ENCODE measurements around the gene PPP1R12A.

The PPP1R12A gene

DNA sequence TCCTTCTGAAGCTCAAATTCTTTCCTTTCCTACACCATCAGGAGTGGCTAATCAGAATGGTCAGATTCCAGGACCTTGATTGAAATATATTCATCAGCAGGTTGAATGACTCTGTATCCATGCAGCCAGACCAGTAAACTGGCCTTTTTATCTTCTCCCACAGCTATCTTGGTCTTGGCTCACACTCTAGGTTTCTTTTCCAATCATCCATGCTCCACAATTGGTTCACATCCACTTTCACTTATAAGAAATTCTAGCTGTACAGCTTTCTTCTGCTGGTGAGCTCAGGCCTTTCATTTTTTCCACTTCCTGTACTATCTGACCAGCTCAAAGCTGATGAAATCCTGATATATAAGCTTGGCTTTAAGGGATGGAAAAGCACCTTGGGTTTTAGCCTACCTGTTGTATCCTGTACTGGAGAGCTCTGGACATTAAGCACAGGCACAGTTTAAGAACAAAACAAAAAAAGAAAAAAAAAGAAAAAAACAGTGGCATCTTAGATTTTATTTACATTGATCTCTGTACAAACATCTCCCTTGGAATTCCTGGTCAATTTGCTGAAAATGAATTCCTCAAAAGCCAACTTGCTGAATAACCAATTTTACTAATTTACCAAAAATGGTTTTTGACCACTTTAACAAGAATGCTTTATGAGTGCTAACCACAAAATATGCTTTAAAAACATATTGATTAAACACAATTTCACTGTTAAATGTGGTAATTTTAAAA is 152.6 kb downstream of the PPP1R12A start:
- Histone ChIP-seq H3K4me1 (ENCODE audit: control insufficient read depth, insufficient read depth, low read length) (peaks cover 8% of the 10 kb centered on the region), H3K27me3 (replicated peaks; ENCODE audit: control insufficient read depth, insufficient read depth, low read length) (no peaks in the 10 kb centered on the region), H3K9ac (ENCODE audit: low read length) (peak overlapping the region; percentile 37), H3K4me3 (ENCODE audit: low read length) (no peak overlapping the region), H3K9me3 (ENCODE audit: control insufficient read depth, low read length) (no peaks in the 10 kb centered on the region), H3K36me3 (ENCODE audit: control insufficient read depth, insufficient read depth, low read length, severe bottlenecking) (peaks cover 92% of the 10 kb centered on the region)
- DNase-seq (ENCODE audit: low read depth), result peak; percentile 76

DNA sequence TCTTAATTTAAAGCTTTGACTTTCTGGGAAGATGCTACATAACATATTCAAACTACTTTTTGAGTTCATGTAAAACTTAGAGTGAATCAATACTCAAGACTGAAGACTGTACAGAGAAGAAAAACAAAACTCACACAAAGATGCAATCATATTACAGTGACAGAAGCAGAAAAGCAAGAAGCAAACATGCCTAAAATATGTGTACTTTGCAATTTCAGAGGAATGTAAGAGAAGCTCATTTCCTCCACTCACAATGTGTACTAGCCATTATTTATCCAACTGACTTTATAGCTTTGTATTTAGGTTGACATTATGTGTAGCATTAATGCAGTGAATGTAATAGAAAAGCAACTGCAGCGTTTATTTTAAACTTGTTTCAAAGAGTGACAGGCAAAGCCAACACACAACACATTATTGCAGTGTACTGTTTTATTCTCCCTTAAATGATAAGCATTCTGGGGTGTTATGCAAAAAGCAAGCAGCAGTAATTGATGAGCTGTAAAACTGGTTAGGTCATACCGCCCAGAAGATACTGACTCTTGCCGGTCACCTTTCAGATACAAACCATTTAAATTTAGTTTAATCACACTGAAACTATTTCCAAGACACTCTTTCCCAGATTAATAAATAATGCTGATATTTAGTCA is 156.0 kb downstream of the PPP1R12A start:
- Histone ChIP-seq H3K27me3 (replicated peaks; ENCODE audit: control insufficient read depth, insufficient read depth, low read length) (no peaks in the 10 kb centered on the region), H3K36me3 (ENCODE audit: control insufficient read depth, insufficient read depth, low read length, severe bottlenecking) (peaks cover 68% of the 10 kb centered on the region), H3K4me1 (ENCODE audit: control insufficient read depth, insufficient read depth, low read length) (peaks cover 35% of the 10 kb centered on the region), H3K9ac (ENCODE audit: low read length) (no peak overlapping the region), H3K4me3 (ENCODE audit: low read length) (no peak overlapping the region), H3K9me3 (ENCODE audit: control insufficient read depth, low read length) (no peaks in the 10 kb centered on the region)
- DNase-seq (ENCODE audit: low read depth), result peak; percentile 62

DNA sequence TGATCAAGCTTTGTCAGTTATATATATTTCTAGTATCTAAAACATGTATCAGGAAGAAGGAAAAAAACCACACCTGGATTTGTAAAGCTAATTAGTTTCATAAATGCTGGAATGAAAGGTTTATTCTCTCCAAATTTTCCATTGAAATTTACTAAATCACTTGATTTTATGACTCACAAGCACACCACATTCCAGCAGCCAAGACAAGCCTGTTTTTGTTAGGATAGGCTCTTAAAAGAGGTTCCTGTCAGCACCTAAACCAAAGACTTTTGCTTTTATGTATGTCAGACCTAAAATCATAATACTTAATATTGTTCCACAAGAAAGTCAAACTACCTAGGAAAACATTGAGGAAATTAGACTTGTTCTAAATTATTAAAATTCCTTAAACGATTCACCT is 158.8 kb downstream of the PPP1R12A start:
- peak; percentile 61 for DNase-seq (ENCODE audit: low read depth)
- Histone ChIP-seq H3K27me3 (replicated peaks; ENCODE audit: control insufficient read depth, insufficient read depth, low read length) (no peaks in the 10 kb centered on the region), H3K36me3 (ENCODE audit: control insufficient read depth, insufficient read depth, low read length, severe bottlenecking) (peaks cover 45% of the 10 kb centered on the region)

DNA sequence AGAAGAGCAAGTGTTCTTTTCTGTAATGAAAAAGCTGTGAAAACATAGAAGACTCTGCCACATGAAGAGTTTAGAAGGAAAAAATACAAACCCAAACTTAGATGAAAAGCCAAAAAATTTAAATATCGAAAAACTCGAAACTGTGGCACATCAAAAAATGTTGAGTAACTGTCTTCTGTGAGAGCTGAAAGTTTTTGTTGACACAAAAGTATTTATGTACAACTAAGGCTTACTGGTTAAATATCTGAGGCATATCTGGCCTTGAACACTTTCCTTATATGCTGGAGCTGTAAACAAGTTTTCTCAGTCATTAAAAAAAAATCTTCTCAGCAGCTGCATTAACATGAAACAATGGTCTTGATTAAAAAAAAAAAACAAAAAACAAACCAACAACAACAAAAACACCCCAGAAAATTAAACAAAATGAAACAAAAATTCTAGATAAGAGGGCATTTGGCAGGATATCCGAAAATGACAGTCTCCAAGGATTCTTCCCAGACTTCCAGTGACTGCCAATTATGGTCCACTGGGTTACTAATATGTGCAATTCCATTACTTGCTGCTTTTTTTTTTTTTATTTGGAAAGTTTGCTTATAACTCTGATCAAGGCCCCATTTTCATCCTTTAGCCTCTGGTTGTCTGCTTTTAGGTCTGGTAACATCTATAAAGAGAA is 159.4 kb downstream of the PPP1R12A start:
- Histone ChIP-seq H3K4me3 (ENCODE audit: low read length) (peak overlapping the region; percentile 39), H3K27me3 (replicated peaks; ENCODE audit: control insufficient read depth, insufficient read depth, low read length) (no peaks in the 10 kb centered on the region), H3K9me3 (ENCODE audit: control insufficient read depth, low read length) (no peaks in the 10 kb centered on the region), H3K9ac (ENCODE audit: low read length) (peak overlapping the region; percentile 68), H3K4me1 (ENCODE audit: control insufficient read depth, insufficient read depth, low read length) (peaks cover 36% of the 10 kb centered on the region), H3K36me3 (ENCODE audit: control insufficient read depth, insufficient read depth, low read length, severe bottlenecking) (peaks cover 40% of the 10 kb centered on the region)
- no peak for DNase-seq (ENCODE audit: low read depth)

More for the DNA sequence above, 158.8 kb downstream of the PPP1R12A start:
- Histone ChIP-seq H3K9me3 (ENCODE audit: control insufficient read depth, low read length) (no peaks in the 10 kb centered on the region), H3K4me1 (ENCODE audit: control insufficient read depth, insufficient read depth, low read length) (peaks cover 36% of the 10 kb centered on the region), H3K9ac (ENCODE audit: low read length) (peak overlapping the region; percentile 68), H3K4me3 (ENCODE audit: low read length) (peak overlapping the region; percentile 39)

DNA sequence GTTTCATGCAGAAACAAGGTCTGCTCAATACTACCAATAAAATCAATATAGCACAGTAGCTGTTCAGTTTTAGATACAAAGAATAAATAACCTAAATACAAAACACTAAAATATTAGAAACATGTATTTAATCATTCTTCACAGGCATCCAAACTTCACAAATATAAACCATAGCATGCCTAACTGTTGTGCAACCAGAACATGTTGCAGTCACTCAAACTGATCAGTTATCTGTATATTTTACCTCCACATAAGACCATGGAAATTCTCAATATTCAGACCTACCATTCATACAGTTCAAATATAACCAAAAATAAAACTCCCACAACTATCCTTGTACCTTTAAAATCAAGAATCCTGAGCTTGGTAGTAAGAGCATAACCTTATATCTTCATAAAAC is 161.0 kb downstream of the PPP1R12A start:
- Histone ChIP-seq H3K9me3 (ENCODE audit: control insufficient read depth, low read length) (no peaks in the 10 kb centered on the region), H3K9ac (ENCODE audit: low read length) (no peak overlapping the region), H3K4me1 (ENCODE audit: control insufficient read depth, insufficient read depth, low read length) (peaks cover 45% of the 10 kb centered on the region), H3K4me3 (ENCODE audit: low read length) (no peak overlapping the region), H3K36me3 (ENCODE audit: control insufficient read depth, insufficient read depth, low read length, severe bottlenecking) (peaks cover 24% of the 10 kb centered on the region), H3K27me3 (replicated peaks; ENCODE audit: control insufficient read depth, insufficient read depth, low read length) (no peaks in the 10 kb centered on the region)
- DNase-seq (ENCODE audit: low read depth), result peak; percentile 45

DNA sequence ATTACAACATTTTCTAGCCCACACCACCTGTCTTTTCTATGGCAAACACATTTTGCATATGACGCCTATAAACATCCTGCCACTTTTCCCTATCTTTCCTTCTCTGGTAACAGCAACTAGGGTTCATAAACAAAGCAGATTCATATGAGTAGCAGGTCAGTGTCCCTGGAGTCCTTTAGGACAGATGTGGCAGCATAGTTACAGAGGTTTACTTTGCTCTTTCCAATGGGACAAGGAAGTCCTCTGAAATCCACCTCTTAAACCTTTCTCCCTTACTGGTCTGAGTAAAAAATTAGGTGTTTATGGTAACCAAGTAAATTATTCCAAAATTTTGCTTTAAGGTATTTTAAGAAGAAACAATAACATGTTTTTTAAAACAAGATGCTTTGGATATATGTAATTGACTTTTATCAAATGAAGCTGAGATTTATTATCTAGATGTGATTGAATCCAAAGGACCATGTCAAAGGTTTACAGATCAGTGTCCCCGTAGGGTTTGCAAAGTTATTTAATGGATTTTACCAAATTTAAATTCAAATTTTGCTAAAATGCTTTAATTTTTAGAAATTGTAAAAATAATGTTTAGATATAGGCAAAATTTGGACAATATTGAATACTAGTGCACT is 164.9 kb downstream of the PPP1R12A start:
- no peaks in the 10 kb centered on the region for H3K27me3 ChIP-seq (replicated peaks; ENCODE audit: control insufficient read depth, insufficient read depth, low read length)
- no peaks in the 10 kb centered on the region for H3K9me3 ChIP-seq (ENCODE audit: control insufficient read depth, low read length)
- H3K36me3 ChIP-seq (ENCODE audit: control insufficient read depth, insufficient read depth, low read length, severe bottlenecking), result peaks cover 7% of the 10 kb centered on the region
- peaks cover 27% of the 10 kb centered on the region for H3K4me1 ChIP-seq (ENCODE audit: control insufficient read depth, insufficient read depth, low read length)
- H3K9ac ChIP-seq (ENCODE audit: low read length), result no peak overlapping the region
- H3K4me3 ChIP-seq (ENCODE audit: low read length), result no peak overlapping the region
- no peak for DNase-seq (ENCODE audit: low read depth)

DNA sequence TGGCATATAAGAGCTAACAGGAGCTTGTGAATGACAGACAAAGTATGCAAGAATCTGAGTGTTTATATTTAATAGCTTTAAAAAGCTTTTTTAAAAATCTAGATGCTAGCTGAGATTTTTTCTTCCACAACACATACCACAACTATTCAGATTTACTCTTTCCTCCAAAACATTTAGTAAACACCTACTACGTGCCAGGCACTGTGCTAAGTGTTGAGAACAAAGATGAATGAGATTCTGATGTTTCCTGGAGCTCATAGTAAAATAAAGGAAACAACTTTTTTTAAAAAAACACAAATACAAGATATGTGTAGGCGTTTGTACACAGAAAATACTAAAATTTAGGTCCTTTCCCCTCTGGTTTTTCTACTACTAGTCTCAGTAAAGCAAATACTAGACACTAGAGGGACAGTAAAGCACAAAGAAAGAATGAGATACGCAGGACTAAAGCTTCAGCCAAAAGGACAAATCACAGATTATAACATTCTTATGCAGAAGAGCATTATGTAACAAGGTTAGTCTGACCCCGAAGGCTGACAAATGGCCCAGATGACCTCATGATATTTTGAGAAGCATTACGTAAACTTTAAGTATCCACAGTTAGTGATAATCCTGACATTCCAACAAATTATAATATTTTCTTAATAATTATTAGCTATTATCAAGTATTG is 165.6 kb downstream of the PPP1R12A start:
- H3K4me3 ChIP-seq (ENCODE audit: low read length), result no peak overlapping the region
- no peaks in the 10 kb centered on the region for H3K27me3 ChIP-seq (replicated peaks; ENCODE audit: control insufficient read depth, insufficient read depth, low read length)
- no peak for DNase-seq (ENCODE audit: low read depth)
- H3K9ac ChIP-seq (ENCODE audit: low read length), result no peak overlapping the region
- peaks cover 21% of the 10 kb centered on the region for H3K4me1 ChIP-seq (ENCODE audit: control insufficient read depth, insufficient read depth, low read length)
- peaks cover 3% of the 10 kb centered on the region for H3K36me3 ChIP-seq (ENCODE audit: control insufficient read depth, insufficient read depth, low read length, severe bottlenecking)
- no peaks in the 10 kb centered on the region for H3K9me3 ChIP-seq (ENCODE audit: control insufficient read depth, low read length)

DNA sequence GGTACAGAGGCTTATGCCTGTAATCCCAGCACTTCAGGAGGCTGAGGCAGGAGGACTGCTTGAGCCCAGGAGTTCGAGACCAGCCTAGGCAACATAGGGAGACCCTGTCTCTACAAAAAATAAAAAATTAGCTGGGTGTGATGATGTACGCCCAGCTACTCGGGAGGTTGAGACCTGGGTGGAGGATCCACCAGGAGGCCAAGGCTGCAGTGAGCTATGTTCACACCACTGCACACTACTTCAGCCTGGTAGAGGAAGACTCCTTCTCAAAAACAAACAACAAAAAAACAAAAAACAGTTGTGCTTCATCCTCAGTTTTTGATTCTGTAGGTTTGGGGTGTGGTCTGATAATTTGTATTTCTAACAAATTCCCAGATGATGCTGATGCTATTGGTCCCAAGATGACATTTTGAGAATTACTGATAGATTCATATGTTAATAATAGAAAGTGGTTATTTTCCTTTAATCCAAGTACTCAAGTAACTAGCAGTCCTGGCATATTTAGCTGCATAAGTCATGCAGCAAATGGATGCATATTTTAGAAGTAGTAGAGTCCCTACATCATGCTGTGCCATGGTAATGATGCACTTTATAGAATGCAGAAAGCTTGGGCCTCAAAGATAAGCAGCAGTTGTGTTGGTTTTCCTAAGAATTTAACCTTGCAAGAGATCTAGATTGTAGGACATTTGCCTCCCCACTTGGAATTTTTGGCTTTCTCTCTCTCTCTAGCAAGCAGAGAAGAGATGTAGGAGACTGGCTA is 168.0 kb downstream of the PPP1R12A start:
- Histone ChIP-seq H3K4me1 (ENCODE audit: control insufficient read depth, insufficient read depth, low read length) (peaks cover 9% of the 10 kb centered on the region), H3K9me3 (ENCODE audit: control insufficient read depth, low read length) (no peaks in the 10 kb centered on the region), H3K27me3 (replicated peaks; ENCODE audit: control insufficient read depth, insufficient read depth, low read length) (no peaks in the 10 kb centered on the region), H3K4me3 (ENCODE audit: low read length) (no peak overlapping the region), H3K9ac (ENCODE audit: low read length) (no peak overlapping the region), H3K36me3 (ENCODE audit: control insufficient read depth, insufficient read depth, low read length, severe bottlenecking) (no peaks in the 10 kb centered on the region)
- DNase-seq (ENCODE audit: low read depth), result no peak

DNA sequence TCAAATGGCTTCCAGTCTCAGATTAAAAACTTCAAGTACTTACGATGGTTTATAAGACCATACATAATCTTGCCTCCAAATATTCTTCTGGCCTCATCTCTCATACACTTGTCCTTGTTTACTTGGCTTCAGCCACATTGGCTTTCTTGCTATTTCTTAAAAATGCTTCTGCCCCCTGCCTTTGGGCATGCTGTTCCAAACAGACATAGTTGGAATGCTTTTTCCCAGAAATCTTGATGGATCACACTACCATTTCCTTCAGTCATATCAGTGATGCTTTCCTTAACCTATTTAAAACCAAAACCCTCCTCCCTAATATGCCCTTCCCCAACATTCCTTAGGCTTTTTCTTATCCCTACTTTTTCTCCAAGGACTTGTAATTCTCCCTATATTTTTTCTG is 169.7 kb downstream of the PPP1R12A start:
- no peak for DNase-seq (ENCODE audit: low read depth)

DNA sequence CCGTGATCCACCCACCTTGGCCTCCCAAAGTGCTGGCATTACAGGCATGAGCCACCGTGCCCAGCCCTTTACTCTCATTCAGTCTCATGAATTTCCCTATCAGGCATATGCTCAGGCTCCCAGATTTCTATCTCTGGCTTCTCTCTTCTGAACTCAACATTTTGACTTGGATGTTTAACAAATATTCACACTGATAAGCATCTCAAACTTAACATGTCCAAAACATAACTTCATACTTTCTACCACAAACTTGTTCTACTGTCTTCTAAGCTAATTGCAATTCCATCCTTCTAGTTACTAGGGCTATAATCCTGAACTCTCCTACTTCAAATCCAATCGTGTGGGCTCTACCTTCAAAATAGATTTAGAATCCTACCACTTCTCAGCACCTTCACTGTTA is 170.3 kb downstream of the PPP1R12A start:
- H3K9ac ChIP-seq (ENCODE audit: low read length), result no peak overlapping the region
- no peaks in the 10 kb centered on the region for H3K9me3 ChIP-seq (ENCODE audit: control insufficient read depth, low read length)
- no peaks in the 10 kb centered on the region for H3K27me3 ChIP-seq (replicated peaks; ENCODE audit: control insufficient read depth, insufficient read depth, low read length)
- H3K4me1 ChIP-seq (ENCODE audit: control insufficient read depth, insufficient read depth, low read length), result peaks cover 5% of the 10 kb centered on the region
- H3K4me3 ChIP-seq (ENCODE audit: low read length), result no peak overlapping the region
- no peaks in the 10 kb centered on the region for H3K36me3 ChIP-seq (ENCODE audit: control insufficient read depth, insufficient read depth, low read length, severe bottlenecking)
- DNase-seq (ENCODE audit: low read depth), result no peak

More for the DNA sequence above, 169.7 kb downstream of the PPP1R12A start:
- Histone ChIP-seq H3K9me3 (ENCODE audit: control insufficient read depth, low read length) (no peaks in the 10 kb centered on the region), H3K4me1 (ENCODE audit: control insufficient read depth, insufficient read depth, low read length) (peaks cover 9% of the 10 kb centered on the region), H3K4me3 (ENCODE audit: low read length) (no peak overlapping the region), H3K27me3 (replicated peaks; ENCODE audit: control insufficient read depth, insufficient read depth, low read length) (no peaks in the 10 kb centered on the region), H3K9ac (ENCODE audit: low read length) (no peak overlapping the region), H3K36me3 (ENCODE audit: control insufficient read depth, insufficient read depth, low read length, severe bottlenecking) (no peaks in the 10 kb centered on the region)

All from adipocyte (in vitro differentiated cells).